HG03460 (cell line): Measurements from ENCODE around the gene DIMT1.

ENCODE experiments used
- ATAC-seq: cut with Tn5 transposase; IDR thresholded peaks from one replicate; pipeline ENCODE4 v1.9.1; 2021; ENCODE audit not compliant: unreplicated experiment

Gene DIMT1

DNA sequence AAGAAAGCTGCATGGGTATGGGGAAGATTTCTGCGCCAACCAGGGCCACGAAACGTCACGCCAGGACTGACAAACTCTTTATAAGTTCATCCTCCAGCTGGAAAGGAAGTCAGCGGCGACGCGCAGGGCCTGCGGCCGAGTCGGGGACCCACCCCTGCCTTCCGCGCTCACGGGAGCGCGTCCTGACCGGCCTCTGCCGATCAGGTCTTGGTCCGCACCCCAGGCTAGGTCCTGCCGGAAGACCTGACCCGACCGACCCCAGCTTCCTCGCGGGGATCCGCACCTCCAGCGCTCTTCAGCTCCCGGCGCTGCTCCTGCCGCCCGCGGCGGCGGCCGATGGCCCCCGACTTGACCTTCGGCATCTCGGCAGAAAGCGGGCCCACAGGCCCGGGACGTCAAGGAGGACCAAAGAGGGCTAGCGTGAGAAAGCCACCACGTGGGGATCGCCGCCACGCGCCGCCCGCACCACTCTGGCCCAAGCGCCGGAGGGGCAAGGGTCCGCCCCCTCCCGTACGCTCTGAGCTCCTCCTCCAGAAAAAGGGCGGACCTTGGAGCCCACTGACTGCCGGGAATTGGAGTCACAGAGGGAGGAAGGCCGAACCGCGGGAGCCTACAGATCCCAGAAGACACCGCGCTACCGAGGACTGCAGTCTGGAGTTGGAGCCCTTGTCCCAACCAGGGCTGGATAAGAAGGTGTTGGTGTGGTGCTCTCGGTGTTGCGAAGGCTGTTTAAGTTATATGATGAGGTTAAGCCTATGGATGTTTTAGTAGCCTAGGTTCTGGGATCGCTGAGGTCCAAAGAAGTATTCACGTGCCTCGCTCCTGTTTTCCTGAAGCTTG is at the start of gene DIMT1:
Gene DIMT1, minus strand, starts transcription at position 495 of the 840 bp plus-strand sequence. Its CDS starts 133 bp downstream, at position 362.
- peak; percentile 96 for ATAC-seq

- ATAC-seq = no peak
Measured at GRCh38 chr5:62450259-62450658, 46.6 kb upstream of the DIMT1 start.

DNA sequence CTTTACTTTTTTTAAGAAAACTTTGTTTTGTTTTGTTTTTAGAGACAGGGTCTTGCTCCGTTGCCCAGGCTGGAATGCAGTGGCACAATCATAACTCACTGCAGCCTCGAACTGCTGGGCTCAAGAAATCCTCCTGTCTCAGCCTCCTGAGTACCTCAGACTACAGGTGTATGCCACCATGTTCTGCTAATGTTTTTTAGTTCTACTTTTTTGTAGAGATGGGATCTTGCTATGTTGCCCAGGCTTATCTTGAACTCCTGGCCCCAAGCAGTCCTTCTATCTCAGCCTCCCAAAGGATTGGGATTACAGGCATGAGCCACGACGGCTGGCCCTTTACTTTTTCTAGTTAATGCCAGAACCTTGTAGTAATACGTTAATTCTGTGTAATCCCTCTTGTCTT is 44.8 kb upstream of the DIMT1 start:
- ATAC-seq = no peak

DNA sequence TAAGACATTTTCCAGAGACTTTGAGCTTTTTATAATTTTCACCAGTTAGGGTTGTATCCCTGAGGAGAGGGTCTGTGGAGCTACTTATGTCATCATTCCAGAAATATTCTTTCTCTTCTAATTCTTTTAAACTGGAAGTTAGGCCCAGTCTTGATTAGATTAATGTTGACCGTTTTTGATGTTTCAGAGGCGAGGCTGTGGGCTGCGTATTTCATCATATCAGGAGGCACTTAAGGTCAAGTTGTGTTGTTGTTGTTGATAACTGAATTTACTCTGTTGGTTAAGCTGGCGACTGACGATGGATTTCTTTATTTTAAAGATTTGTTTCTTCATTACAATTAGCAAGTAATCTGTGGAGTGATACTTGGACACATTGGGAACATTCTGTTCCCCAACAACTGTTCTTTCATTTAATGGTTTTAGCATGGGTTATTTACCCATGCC is 28.9 kb upstream of the DIMT1 start:
- ATAC-seq = no peak

DNA sequence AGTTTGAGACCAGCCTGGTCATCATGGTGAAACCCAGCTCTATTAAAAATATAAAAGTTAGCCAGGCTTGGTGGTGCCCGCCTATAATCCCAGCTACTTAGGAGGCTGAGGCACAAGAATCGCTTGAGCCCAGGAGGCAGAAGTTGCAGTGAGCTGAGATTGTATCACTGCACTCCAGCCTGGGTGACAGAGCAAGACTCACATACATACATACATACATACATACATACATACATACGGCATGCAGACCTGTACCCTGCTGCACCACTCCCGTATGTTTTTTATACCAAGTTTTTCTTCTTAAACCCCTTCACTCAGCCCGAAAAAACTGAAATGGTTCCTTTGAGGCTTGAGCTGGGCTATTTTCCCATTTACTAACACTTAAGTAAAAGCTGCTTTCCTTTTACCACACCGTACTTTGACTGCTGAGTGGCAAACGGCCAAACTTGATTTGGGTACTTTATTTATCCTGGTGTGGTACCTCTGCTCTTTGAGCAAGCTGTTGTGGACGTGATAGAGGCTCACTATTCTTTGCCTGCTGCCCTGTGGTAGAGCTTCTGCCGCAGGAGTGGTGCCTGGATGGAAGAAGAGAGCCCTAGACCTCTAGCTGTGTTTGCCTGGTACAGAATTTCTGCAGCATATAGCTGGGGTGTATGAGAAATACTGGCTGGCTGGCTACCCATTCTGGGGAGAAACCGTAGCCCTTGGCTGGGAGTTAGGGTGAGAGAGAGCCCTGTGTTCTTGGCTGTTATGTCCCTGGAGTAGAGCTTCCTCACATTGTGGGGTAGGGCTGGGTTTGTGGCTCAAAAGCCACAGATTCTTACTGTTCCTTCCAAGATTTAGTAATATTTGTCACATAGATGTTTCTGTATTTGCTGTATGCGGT is 28.3 kb upstream of the DIMT1 start:
- ATAC-seq = no peak

- no peak for ATAC-seq
Measured at GRCh38 chr5:62424763-62425162, 21.1 kb upstream of the DIMT1 start.

DNA sequence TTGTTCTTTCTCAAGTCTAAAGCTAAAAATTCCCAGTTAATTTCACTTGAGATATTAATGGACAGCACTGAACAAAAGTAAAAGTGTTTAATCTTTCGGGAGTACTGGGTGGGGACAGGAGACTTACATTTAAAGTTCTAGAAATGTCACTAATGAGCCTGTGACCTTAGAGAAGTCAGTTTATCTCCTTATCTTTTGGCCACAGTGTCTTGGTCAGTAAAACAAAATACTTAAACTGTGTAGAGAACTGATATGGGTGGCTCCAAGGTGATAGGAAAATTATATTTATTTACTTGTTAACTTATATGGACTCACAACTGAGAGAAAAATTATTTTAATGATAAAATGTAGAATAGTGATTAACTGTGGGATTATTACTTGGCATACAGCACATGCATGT is 17.7 kb upstream of the DIMT1 start:
- ATAC-seq = no peak

DNA sequence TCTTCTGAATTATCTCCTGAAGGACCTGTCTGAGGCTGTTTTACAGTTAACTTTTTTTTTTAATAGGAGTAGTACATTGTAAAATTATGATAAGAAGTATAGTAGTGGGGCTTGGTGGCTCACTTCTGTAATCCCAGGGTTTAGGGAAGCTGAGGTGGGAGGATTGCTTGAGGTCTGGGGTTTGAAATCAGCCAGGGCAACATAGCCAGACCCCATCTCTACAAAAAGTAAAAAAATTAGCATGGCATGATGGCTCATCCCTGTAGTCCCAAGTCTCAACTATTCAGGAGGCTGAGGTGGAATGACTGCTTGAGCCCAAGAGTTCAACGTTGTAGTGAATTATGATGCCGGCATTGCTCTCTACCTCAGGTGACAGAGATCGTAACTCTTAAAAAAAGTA is 15.9 kb upstream of the DIMT1 start:
- ATAC-seq = no peak

DNA sequence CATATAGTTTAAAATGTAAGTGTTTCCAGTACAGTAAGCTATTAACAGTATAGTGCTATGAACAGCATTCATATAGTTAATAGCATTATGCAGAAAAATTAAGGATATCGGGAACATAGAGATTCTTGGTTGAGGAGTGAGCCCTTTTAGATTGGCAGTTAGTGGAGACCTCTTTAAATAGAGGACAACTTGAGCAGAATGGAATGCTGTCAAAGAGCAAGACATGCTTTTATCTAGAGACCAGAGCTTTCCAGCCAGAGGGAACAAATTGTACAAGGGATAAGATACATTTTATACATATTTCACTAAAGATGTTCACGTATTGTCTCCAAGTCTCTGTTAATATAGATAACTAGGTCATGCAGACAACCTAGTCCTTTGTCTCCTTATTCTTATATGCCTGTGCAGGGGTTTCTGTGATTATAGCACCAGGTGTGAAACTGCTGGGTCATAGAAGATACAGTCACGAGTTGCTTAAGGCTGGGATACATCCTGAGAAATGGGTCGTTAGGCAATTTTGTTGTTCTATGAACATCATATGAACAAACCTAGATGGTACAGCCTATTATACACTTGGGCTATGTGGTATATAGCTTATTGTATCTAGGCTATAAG is 14.9 kb upstream of the DIMT1 start:
- ATAC-seq = no peak

DNA sequence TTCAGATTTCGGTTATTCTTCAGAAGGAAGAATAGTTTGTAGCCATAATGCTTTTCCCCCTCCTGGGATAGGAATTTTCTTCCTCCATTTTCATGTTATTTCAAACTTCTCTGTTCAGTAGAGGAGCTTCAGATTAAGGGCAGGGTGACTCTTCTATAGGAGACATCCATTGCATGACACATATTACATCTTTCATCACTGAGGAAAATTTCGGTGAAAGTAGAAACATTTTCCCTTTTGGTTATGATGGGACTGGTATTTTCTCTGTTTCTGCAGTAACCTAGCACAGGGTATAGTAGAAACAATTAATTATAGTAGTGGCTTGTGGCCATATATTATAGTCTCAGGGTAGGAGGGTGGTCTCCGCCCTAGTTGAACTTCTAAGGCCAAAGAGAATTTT is 10.0 kb upstream of the DIMT1 start:
- no peak for ATAC-seq

GRCh38 chr5:62412549-62413329 is 9.0 kb upstream of the DIMT1 start, which contains the start of gene IPO11:
TSS of gene IPO11 (plus strand) at chr5:62412763. CDS start at chr5:62437280, 24,517 bp downstream.
- ATAC-seq = peak; percentile 96

DNA sequence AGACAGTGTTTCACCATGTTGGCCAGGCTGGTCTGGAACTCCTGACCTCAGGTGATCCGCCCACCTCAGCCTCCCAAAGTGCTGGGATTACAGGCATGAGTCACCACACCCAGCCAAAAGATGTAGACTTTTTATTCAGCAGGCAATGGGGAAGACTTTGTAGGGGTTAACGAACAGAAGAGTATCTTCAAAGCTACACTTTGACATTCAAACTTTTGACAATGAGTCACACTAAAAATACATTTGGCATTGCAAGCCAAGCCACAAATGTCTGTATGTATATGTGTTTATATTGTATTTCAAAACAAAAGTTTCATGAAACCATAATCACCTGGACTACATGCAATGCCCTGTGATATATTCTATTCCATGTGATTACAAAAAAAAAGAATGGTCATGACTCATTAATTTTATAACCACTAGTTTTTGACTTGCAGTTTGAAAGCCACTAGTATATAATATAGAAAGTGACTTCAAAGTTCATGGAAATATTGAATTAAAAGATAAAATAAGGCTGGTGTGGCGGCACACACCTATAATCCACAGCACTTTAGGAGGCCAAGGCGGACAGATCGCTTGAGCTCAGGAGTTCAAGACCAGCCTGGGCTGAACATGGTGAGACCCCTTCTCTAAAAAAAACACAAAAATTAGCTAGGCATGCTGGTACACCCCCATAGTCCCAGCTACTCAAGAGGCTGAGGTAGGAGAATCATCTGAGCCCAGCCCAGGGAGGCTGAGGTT is 8.3 kb downstream of the DIMT1 start:
- ATAC-seq = no peak

DNA sequence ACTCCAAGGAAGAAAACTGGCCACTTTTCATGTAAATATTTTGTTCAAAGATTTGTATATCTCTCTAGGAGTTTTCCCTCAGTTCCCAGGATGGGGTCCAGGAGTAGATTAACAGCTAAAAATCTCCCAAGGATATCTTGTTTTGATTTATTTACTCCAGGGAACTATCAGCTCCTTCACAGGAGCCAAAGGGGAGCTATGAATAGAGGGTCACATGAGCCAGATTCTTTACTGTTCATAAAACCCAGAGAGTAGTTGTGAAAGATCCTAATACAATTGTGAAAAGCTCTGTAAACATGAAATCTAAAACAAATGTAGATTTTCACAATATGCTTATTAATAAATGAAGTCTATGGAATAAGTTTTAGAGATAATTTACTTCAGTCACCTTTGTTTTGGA is 16.9 kb downstream of the DIMT1 start:
- ATAC-seq = no peak

DNA sequence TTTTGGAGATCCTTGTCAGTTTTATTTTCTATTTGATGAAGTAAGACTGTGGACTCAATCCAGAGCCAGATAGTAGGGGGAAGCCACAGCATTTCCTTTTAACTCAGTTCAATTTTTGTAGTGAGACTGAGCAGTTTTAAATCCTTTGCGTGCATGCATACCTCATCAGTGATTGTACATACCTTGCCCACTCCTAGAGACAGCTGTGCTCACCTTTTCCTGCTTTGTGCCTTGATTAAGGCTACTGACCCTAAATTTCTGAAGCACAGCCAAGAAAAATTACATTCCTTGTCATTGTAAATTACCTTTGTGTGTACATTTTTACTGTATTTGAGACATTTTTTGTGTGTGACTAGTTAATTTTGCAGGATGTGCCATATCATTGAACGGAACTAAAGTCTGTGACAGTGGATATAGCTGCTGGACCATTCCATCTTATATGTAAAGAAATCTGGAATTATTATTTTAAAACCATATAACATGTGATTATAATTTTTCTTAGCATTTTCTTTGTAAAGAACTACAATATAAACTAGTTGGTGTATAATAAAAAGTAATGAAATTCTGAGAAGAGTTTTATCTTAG is 17.8 kb downstream of the DIMT1 start:
- no peak for ATAC-seq

- no peak for ATAC-seq
Measured at GRCh38 chr5:62385131-62385530, 18.6 kb downstream of the DIMT1 start.

GRCh38 chr5:62376064-62376463 is 27.6 kb downstream of the DIMT1 start:
- ATAC-seq = no peak

GRCh38 chr5:62375627-62376026 is 28.1 kb downstream of the DIMT1 start:
- ATAC-seq = no peak

DNA sequence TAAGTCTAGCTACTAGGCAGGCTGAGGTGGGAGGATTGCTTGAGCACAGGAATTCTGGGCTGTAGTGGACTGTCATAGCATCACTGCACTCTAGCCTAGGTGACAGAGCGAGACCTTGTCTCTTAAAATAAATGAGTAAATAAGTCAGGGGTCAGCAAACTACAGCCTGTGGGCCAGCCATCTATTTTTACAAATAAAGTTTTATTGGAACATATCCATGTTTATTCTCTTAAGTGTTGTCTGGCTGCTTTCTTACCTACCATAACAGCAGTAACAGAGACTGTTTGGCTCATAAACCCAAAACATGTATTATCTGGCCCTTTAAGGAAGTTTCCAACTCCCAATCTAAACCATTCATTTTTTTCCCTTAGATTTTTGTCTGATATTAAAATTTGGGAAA is 29.6 kb downstream of the DIMT1 start:
- no peak for ATAC-seq

- ATAC-seq = no peak
Measured at GRCh38 chr5:62373382-62373781, 30.3 kb downstream of the DIMT1 start.

GRCh38 chr5:62372600-62372999 is 31.1 kb downstream of the DIMT1 start:
- no peak for ATAC-seq
